Measurements from ENCODE around the gene C2CD3. TPM values are rescaled to one million over a fixed set of nuclear protein-coding genes. Genes with fewer than 3 reads are reported as not detected.

The C2CD3 gene
- total and polyA plus RNA-seq, 7 donors: 5.1 to 14.4 (median 9.7) TPM

DNA sequence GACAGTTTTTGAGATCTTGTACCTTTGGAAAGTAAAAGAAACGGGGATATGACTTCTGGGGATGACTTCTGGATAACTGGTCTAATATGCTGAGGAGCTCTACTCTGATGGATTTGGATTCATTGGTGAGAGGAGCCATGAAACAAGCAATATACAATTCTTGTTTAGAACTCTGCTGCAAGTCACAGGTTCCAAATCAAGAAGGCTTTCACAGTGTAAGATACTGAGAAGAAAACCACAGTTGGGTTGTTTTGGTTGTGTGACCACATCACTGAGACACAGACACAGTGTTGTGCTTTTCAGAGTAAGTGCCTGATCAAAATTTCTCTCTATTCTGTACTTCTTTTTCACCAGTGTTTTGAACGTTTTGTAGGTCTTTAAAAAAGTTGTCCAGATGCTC lies 175.1 kb downstream of the C2CD3 start:
- TF ChIP-seq, protein P1, sequence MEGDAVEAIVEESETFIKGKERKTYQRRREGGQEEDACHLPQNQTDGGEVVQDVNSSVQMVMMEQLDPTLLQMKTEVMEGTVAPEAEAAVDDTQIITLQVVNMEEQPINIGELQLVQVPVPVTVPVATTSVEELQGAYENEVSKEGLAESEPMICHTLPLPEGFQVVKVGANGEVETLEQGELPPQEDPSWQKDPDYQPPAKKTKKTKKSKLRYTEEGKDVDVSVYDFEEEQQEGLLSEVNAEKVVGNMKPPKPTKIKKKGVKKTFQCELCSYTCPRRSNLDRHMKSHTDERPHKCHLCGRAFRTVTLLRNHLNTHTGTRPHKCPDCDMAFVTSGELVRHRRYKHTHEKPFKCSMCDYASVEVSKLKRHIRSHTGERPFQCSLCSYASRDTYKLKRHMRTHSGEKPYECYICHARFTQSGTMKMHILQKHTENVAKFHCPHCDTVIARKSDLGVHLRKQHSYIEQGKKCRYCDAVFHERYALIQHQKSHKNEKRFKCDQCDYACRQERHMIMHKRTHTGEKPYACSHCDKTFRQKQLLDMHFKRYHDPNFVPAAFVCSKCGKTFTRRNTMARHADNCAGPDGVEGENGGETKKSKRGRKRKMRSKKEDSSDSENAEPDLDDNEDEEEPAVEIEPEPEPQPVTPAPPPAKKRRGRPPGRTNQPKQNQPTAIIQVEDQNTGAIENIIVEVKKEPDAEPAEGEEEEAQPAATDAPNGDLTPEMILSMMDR (IDR thresholded peaks at IDR 0.05): no peak
- WGBS, 3 donors: 75 to 86% (median 79%) methylated on average over 2 of the region's 2 CpGs

DNA sequence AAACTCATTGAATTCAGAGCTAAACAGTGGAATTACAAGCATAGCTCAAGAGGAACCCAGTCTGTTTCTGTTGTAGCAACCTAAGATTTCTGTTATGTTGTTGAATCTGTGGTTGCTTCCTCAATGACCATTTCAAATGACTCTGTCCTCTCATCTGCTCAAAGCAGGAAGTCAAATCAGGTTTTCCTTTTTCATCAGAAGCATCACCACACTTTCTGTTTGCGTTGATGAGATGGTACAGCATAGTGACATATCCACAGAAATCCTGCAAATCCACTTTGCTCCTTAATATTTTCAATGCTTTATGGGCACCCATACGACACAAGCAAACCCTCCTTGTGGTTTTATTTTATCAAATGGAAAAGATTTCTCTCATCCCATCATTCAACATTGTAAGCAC lies 175.6 kb downstream of the C2CD3 start:
- no peaks in the 10 kb centered on the region for H3K9me3 ChIP-seq
- H3K27me3 ChIP-seq (ENCODE audit: insufficient read depth in 3 of 3, low read length in 2 of 3): no peaks in the 10 kb centered on the region
- H3K27ac ChIP-seq: no peak overlapping the region
- TF ChIP-seq, protein P1 (IDR thresholded peaks at IDR 0.05): no peak
- ATAC-seq (no peak), DNase-seq (no peak)
- intact Hi-C loops (cut with DNase I): no loop called here
- H3K4me3 ChIP-seq: no peak overlapping the region
- 80 to 82% (median 80%) methylated on average over 2 of the region's 2 CpGs for WGBS, 3 donors
- no peaks in the 10 kb centered on the region for H3K4me1 ChIP-seq
- H3K36me3 ChIP-seq (ENCODE audit: insufficient read depth in 1 of 2, low read depth in 1 of 2): peaks cover 0 to 7% of the 10 kb centered on the region in 2 donors

More for the DNA sequence above, 175.1 kb downstream of the C2CD3 start:
- no peak for ATAC-seq
- no peak overlapping the region for H3K27ac ChIP-seq
- intact Hi-C loops (cut with DNase I): no loop called here
- H3K36me3 ChIP-seq (ENCODE audit: insufficient read depth in 1 of 2, low read depth in 1 of 2): peaks cover 0 to 11% of the 10 kb centered on the region in 2 donors
- no peak for DNase-seq
- H3K4me3 ChIP-seq: no peak overlapping the region
- H3K27me3 ChIP-seq (ENCODE audit: insufficient read depth in 3 of 3, low read length in 2 of 3): no peaks in the 10 kb centered on the region
- no peaks in the 10 kb centered on the region for H3K4me1 ChIP-seq
- H3K9me3 ChIP-seq: no peaks in the 10 kb centered on the region

DNA sequence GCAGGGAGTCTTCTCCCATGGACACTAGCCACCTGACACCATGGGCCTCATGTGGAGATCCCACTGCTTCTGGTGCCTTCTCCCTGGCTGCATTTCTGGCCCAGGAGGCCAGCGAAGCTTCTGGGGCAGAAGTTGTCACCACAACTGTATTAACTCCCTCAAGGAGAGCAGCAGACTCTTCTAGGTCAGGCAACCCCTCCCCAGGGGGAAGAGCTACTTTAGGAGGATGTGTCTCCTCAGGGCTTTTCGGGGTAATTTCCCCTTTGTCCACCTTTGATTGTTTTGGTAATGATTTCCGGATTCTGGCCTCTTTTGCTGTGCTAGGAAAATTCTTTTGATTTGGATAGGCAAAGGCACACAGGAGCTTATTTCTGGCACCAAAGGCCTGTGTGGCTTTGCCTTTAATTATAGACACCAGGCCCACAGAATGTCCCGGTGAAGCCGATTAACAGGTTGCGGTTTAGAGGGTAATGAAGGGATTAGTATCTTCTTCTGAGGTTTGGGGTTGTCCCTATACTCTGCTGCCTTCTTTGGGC lies 179.3 kb downstream of the C2CD3 start:
- Histone ChIP-seq H3K9me3 (no peaks in the 10 kb centered on the region), H3K36me3 (ENCODE audit: insufficient read depth in 1 of 2, low read depth in 1 of 2) (no peaks in the 10 kb centered on the region), H3K27ac (no peak overlapping the region), H3K27me3 (ENCODE audit: insufficient read depth in 3 of 3, low read length in 2 of 3) (no peaks in the 10 kb centered on the region), H3K4me1 (no peaks in the 10 kb centered on the region), H3K4me3 (no peak overlapping the region)
- 80 to 85% (median 84%) methylated on average over 6 of the region's 6 CpGs for WGBS, 3 donors
- DNase-seq (peak in 1 of 2 donors; percentile 4), ATAC-seq (no peak)
- intact Hi-C loops (cut with DNase I): no loop called here
- TF ChIP-seq, protein P1 (IDR thresholded peaks at IDR 0.05): no peak

DNA sequence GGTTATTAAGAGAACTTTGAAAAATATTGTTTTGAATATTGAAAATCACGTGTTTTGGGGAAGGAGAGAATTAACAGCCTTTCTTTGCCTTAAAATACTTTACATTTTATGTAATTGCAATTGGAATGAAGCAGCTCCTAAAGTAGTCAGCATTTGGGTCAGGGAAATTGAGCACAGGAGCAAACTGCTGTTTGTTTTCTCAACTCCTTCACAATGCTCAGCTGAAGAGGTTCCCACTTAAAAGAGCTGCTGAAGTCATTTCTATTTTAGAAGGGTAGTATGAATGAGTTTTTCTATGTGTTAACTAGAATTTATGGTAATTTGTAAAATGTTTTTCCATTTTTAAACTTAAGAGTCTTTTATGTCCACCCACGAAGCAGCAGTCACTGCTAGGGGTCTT lies 180.1 kb downstream of the C2CD3 start:
- H3K36me3 ChIP-seq (ENCODE audit: insufficient read depth in 1 of 2, low read depth in 1 of 2): no peaks in the 10 kb centered on the region
- H3K4me3 ChIP-seq: no peak overlapping the region
- DNase-seq (no peak), ATAC-seq (no peak)
- no peaks in the 10 kb centered on the region for H3K27me3 ChIP-seq (ENCODE audit: insufficient read depth in 3 of 3, low read length in 2 of 3)
- intact Hi-C loops (cut with DNase I): no loop called here
- H3K4me1 ChIP-seq: no peaks in the 10 kb centered on the region
- TF ChIP-seq, protein P1 (IDR thresholded peaks at IDR 0.05): no peak
- 83 to 88% (median 87%) methylated on average over 2 of the region's 2 CpGs for WGBS, 3 donors
- H3K27ac ChIP-seq: no peak overlapping the region
- H3K9me3 ChIP-seq: no peaks in the 10 kb centered on the region

DNA sequence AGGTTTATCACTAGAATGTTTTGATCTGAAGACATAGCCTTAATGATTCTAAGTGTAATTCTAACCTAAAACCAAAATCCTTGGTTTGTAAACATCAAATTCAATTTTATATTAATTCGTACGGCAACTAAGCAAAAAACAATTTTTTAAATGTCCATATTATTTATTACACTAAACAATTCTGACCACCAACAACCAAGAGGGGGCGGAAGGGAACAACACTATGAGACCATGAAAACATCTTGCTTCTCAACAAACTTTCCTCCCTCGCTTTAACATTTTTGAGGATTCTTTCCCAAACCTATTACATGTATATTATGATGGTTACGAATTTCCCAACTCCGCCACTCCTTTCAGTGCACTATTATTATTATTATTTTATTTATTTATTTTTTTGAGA lies 181.6 kb downstream of the C2CD3 start:
- no peak for ATAC-seq
- no peaks in the 10 kb centered on the region for H3K9me3 ChIP-seq
- intact Hi-C loops (cut with DNase I): no loop called here
- H3K27me3 ChIP-seq (ENCODE audit: insufficient read depth in 3 of 3, low read length in 2 of 3): no peaks in the 10 kb centered on the region
- 95 to 97% (median 97%) methylated on average over 6 of the region's 6 CpGs for WGBS, 3 donors
- TF ChIP-seq, protein P1 (IDR thresholded peaks at IDR 0.05): no peak
- no peak overlapping the region for H3K4me3 ChIP-seq
- peaks cover 6% of the 10 kb centered on the region for H3K4me1 ChIP-seq
- no peaks in the 10 kb centered on the region for H3K36me3 ChIP-seq (ENCODE audit: insufficient read depth in 1 of 2, low read depth in 1 of 2)
- H3K27ac ChIP-seq: no peak overlapping the region
- no peak for DNase-seq
